ENCODE measurements around the gene FXYD1.

DNA sequence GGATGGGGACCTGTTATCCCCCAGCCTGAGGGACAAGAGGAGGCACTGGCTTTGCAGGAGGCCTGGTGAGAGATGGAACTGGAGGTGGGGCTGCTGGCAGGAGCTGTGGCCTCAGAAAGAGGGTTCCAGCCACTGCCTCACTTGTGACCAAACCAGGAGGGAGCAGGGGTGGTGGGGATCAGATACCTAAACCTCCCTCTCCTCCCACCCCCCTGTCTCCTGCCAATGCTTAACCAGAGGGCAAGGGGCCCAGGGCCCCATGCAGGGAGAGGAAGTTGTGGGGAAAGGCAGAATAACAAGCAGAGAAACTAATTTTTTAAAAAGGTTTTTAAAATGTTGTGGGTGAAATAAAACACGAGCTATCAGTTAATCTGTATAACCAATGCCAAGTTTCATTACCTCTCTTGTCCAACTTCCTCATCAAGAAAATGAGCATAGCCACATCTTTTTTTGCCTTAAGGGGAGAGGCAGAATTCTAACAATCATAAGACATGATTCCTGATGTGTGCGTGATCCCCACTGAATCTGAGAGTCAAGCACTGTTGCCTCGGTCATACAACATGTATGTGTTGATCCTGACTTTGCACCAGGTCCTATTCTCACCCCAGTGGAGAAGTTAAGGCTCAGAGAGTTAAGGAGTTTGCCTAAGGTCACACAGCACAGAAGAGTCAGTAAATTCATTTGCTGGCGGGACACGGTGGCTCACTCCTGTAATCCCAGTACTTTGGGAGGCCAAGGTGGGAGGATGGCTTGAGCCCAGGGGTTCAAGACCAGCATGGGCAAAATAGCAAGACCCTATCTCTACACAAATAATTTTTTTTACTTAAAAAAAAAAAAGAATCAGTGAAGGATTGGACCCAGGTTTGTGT lies 28.9 kb downstream of the FXYD1 start:
- TF ChIP-seq POLR2AphosphoS5 (IDR thresholded peaks at IDR 0.05; ENCODE audit: low read depth, low read length): no peak
- TF ChIP-seq NFIC (IDR thresholded peaks at IDR 0.05; ENCODE audit: borderline replicate concordance): no peak
- TF ChIP-seq RAD21 (IDR thresholded peaks at IDR 0.05; ENCODE audit: low read length): no peak
- no peak for TF ChIP-seq REST (IDR thresholded peaks at IDR 0.05; ENCODE audit: low read depth, low read length)

Measured in SK-N-SH (cell line).